ENCODE data around the gene CMC4.

CMC4 gene

GRCh38 chrX:155094468-155095061 lies 23.6 kb upstream of the CMC4 start:
- H3K4me3 ChIP-seq (ENCODE audit: control insufficient read depth, low read depth, low read length) = no peak overlapping the region
- no peak for DNase-seq (ENCODE audit: low read depth)
- TF ChIP-seq CTCF (IDR thresholded peaks at IDR 0.05; ENCODE audit: control insufficient read depth, insufficient read depth, low read depth, low read length, missing control alignments) = peak; percentile 47

GRCh38 chrX:155086961-155087735 lies 16.2 kb upstream of the CMC4 start:
- no peak overlapping the region for H3K4me3 ChIP-seq (ENCODE audit: control insufficient read depth, low read depth, low read length)
- no peak for DNase-seq (ENCODE audit: low read depth)
- TF ChIP-seq CTCF (IDR thresholded peaks at IDR 0.05; ENCODE audit: control insufficient read depth, insufficient read depth, low read depth, low read length, missing control alignments) = no peak

DNA sequence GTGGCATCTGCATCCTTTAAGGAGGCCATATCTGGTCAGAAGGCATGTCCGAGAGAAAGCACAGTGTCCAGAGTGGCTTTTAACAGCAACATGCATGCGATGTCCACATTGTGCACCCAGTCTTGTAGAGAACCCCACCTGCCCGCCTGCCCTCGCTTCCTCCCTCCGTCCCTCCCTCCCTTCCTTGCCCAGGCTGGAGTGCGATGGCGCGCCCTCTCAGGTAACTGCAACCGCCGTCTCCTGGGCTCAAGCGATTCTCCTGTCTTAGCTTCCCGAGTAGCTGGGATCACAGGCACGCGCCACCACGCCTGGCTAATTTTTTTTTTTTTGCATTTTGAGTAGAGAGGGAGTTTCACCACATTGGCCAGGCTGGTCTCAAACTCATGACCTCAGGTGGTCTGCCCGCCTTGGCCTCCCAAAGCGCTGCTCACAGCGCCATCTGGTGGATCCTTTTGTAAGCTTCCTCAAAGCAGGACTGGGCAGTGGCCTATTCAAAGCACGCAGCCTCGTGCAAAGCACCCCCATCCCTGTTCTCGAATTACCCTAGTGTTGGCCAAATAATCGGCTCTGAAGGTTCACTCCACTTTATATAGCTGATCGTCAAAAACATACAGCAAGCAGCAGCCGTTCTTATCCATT lies 15.4 kb upstream of the CMC4 start:
- no peak for DNase-seq (ENCODE audit: low read depth)
- no peak overlapping the region for H3K4me3 ChIP-seq (ENCODE audit: control insufficient read depth, low read depth, low read length)
- TF ChIP-seq CTCF (IDR thresholded peaks at IDR 0.05; ENCODE audit: control insufficient read depth, insufficient read depth, low read depth, low read length, missing control alignments) = peak; percentile 59

GRCh38 chrX:155071694-155072280 lies 851 bp upstream of the CMC4 start:
- DNase-seq (ENCODE audit: low read depth) = no peak
- TF ChIP-seq CTCF (IDR thresholded peaks at IDR 0.05; ENCODE audit: control insufficient read depth, insufficient read depth, low read depth, low read length, missing control alignments) = no peak
- H3K4me3 ChIP-seq (ENCODE audit: control insufficient read depth, low read depth, low read length) = peak overlapping the region; percentile 79

GRCh38 chrX:155070663-155070974 lies 317 bp downstream of the CMC4 start:
- no peak for TF ChIP-seq CTCF (IDR thresholded peaks at IDR 0.05; ENCODE audit: control insufficient read depth, insufficient read depth, low read depth, low read length, missing control alignments)
- no peak for DNase-seq (ENCODE audit: low read depth)
- peak overlapping the region; percentile 62 for H3K4me3 ChIP-seq (ENCODE audit: control insufficient read depth, low read depth, low read length)

DNA sequence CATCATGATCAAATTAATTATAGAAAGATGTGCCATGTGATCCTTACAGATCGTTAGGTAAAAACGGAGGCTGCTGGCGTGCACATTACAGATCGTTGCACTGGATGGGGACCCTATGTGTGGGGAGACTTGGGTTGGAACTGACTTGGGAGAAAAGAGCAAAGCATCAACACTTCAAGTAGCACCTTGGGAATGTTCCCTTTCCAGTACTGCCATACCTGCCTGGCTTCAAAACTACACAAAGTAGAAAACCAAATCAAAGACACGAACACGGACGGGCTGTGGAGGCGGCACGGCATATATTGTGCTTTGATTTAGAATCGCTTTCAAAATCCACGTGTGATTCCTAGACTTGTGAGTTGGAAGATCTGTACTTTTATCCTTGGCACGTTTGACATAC lies 898 bp downstream of the CMC4 start:
- no peak for DNase-seq (ENCODE audit: low read depth)
- TF ChIP-seq CTCF (IDR thresholded peaks at IDR 0.05; ENCODE audit: control insufficient read depth, insufficient read depth, low read depth, low read length, missing control alignments) = no peak
- H3K4me3 ChIP-seq (ENCODE audit: control insufficient read depth, low read depth, low read length) = peak overlapping the region; percentile 62

Measured in AG09309 (cell line).